Activated T-helper 1 cell treated with anti-CD3 and anti-CD28 coated beads, Interleukin-2, amount 50 U/mL, for 16 hours (primary cell): ENCODE measurements around the gene EPHA8.

Experiments used
- DNase-seq, 2 donors: peaks; one replicate each; pipeline ENCODE4 v3.0.0-alpha.2; 2020; ENCODE audit warnings: low read depth in 1 of 2, low spot score in 1 of 2

EPHA8 gene

DNA sequence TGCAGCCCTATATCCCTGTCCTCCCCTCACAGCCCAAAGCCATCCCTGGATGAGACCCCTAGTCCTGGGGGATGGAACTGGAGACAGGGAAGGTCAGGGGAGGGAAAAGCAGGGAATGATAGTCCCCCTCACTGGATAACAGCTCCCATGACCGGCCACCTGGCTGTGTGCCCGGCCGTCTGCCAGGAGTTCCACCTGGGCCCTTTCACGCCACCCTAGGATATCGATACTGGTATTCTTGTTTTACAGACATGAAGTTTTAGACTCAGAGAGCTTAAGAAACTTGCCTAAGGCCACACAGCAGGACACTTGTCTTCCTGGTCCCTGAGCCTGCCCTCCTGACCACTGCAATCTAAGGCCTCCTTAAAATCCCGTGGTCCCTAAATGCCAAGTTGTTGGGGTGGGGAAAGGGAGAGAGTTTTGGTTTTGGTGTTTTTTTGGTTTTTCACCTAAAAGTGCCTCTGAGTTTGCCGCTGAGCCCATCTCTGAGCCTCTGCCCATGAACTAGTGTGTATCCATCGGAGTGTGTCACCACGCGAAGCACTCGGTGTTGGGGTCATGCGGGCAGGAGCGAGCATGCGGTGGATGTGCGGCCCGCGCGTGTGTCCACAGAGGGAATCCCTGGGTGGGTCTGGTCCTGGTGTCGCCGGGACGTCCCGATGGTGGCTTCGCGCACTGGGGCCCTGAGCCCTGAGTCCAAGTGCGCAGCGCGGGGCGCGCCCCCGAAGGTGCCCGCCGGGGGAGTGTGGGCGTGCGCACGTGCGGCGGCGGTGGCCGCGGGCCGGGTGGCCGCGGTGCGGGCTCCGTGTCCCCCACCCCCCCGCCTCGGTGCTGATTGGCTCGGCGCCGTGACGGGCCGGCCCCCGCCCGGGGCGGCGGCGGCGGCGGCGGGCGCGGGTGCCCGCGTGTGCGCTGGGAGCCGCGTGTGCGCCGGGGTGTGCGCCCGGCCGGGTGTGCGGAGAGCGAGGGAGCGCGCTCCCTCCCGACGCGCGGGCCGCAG lies at the start of gene EPHA8:
EPHA8 (plus strand) TSS at position 906 of the 1,000 bp plus-strand sequence. CDS start 147 bp downstream, outside the sequence.
- no peak for DNase-seq

DNA sequence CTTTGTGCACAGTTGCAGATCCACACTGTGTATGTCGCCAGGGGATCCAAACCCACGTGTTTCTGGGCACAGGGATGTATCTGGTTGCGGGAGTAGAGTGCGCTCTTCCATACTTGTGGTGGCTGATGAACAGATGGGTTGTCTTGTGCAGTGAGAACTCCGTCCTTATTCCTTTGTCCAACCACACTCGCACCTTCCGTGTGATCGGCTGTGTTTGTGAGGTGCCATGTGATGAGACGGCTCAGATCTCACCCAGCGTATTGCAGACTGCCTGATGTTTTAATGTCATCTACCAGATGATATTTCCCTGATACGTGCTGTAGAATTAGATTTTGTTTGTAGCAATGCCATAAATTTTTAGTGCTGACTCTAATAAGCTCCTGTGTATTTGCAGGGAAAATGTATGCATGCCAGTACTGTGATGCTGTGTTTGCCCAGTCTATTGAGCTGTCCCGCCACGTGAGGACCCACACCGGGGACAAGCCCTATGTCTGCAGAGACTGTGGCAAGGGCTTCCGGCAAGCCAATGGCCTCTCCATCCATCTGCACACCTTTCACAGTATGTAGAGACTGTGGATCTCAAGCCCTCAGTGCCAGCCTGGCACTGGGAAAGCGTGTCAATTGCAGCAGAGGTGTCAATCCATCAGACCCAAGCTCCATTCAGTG lies 46.2 kb upstream of the EPHA8 start:
- DNase-seq, result no peak

DNA sequence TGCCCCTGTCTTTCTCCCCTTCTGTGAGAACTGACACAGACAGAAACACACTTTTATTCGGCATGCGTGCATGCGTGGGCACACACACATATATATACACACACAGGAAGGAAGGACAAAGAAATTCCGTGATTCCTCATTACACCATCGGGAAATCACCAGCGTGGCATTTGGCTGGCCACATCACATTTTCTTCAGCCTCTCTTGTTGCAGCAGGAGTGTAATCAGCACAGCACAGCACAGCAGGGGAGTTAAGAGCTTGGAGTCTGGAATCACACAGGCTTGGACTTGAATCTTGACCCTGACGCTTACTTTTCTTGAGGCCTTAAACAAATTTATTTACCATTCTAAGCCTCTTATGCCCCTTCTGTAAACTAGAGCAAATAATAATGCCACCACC lies 45.3 kb upstream of the EPHA8 start:
- no peak for DNase-seq

DNA sequence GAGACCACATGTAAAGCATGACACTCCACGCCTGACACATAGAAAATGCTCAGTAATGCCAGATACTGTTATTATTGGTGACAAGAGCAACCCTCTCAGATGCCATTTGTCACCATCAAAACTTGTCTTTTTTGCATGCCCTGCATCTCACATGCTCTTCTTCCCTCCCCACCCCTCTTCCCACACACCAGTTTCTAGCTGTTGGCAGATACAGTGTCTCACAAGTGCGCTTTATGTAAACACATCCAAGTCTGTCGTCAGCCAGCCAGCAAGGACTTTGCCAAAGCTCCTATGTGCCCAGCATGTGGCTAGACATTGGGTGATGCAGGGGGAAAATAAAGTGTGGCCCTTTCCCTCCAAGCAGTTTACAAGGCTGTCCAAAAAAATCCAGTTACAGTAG lies 44.9 kb upstream of the EPHA8 start:
- no peak for DNase-seq

DNA sequence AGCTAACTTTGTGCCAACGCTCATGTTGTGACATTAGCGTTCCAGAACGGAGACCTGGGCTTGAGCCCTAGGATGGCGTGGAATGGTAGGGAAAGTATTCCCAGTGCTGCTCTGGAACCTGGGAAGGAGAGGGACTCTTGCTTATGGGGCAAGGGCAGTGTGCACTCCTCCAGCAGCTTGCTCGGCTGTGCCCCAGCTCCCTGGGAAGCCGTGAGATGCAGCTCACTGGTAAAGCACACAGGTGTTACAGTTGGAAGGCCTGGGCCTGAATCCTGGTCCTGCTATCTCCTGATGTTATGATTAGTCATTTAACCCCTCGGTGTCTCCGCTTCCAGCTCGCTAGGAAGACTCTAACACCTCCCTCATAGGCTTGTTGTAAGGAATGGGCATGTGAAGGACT lies 42.4 kb upstream of the EPHA8 start:
- DNase-seq, result no peak

DNA sequence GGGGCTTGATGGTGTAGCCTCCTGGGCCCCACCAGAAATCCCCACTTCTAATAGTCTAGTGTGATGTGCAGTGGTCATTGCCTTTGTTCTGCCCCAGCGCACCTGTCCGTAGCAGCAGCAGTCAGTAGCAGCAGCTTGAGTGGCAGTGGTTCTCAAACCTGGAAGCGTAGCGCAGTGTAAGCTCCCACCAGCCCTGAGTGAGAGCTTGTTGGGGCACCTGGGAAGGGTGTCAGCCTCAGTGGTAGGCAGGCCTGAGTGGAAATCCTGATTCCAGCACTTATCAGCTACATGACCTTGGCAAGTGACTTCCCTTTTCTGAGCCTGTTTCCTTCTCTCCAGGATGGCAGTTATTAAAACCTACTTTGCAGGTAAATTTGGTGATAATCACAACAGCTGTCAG lies 41.6 kb upstream of the EPHA8 start:
- no peak for DNase-seq

DNA sequence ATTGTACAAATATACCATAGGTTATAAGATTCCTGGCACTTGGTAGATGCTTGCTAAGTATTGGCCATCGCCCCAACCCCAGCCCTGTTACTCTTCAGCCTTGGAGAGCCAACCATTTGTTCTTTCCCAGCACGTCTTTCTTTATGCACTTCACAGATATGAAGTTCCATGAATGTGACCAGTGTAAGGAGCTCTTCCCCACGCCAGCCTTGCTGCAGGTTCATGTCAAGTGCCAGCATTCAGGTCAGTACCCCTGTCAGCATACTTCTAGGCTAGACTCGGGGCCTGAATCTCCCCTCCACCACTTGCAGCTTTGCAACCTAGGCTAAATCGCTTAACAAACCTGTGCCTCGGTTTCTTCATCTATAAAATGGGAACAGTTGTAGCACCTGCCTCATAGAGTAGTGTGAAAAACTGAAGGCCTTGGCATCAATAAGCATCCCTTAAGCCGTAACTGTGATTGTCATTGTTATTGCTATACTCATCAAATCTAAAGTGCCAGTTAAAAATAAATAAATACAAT lies 41.0 kb upstream of the EPHA8 start:
- no peak for DNase-seq

DNA sequence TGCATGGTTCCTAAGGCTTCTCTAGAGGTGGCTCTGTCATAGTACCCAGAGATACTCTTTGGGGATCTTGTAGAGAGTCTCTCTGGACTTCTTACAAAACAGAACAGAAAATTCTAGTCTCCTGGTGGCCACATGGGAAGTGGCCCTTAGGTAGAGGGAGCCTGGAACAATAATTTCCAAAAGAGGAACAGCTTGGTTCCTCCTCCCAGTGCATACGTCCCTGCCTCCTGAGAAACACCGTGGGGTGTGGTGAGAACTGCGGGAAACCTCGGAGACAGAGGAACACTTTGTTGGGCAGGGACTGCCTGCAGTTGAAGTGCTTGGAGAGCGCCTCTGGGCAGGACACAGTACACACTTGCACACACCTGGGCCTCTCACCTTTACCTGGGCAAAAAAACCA lies 38.8 kb upstream of the EPHA8 start:
- DNase-seq, result no peak

DNA sequence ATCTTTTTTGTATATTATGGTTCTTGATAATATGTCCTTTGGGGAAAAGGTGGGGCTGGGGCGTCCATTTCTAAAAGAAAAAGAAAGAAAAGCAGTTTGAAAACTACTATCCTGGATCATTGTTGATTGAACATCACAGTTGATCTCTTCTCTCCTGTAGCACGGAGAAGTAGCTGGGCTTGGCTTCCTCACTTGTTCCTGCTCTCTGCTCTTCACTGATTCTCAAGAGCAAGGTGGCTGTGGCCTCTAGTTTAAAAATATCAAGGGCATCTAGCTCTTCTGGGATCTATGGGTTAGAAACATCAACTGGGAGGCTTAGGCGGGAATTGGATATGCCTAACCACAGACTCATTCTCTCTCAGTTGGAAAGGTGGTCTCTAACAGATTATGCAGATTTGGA lies 38.1 kb upstream of the EPHA8 start:
- no peak for DNase-seq

DNA sequence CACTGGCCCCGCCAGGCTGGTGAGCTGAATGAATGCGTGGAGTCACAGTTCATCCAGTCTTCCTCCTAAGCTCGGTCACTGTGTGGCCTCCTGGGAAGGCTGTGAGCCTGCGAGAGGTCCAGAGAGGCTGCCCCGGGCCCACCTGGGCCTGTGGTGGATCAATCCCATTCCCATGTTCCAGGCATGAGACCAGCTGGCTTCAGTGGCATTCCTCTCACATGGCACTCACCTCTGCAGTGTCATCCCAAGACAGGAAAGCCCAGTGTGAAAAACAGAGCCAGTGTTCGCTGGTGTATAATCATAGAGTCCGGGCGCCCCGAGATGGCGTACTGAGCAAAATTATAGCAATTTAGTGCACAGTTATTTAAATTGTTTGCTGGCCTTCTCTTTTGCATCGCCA lies 37.6 kb upstream of the EPHA8 start:
- DNase-seq, result no peak

DNA sequence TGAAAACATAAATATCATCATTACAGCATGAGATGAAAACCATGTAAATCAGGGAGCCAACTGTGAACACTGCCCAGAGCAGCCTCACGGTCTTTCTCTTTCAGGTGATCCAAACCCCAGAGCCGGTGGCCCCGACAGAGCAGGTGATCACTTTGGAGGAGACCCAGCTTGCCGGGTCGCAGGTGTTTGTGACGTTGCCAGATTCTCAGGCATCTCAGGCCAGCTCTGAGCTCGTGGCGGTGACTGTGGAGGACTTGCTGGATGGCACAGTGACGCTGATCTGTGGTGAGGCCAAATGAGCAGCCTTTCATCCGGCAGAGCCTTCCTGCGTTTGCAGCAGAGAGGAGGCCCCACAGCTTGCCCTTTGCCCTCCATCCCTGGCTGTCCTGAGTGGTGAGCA lies 37.2 kb upstream of the EPHA8 start:
- no peak for DNase-seq

DNA sequence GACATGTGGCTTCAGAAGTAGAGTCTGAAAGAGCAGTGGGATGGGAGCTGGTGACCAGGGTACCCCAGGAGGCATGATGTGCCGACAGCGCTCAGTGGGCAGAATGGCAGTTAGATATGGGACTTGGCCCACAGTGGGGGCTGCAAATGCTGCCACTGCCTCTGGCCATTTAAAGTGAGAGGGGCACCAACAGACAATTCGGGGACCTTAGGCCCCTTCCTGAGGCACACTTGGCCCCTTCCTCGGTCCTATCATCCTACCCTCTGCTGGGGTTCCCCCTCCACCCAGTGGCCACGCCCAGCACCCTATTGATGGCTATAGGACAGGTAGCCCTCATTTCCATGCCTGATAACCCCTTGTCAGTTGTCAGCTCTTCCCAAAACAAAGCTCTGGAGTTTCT lies 36.6 kb upstream of the EPHA8 start:
- DNase-seq, result no peak

DNA sequence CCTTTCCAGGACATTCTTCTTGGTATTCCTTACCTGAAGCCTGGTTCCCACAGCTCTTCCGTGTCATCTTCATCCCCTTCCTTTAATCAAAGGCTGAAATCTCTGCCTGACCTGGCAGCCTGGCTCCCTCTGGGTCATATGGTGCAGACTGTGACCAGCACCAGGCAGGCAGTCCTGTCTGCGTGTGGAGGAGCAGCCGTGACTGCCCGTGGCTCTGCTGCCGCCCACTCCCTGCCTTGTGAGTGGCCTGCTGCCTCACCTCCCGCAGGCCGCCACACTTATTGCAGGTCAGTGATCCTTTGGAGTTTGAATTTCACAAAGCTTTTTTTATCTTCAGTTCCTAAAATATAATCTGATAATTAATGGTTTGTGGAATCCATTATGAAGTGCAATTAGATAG lies 36.2 kb upstream of the EPHA8 start:
- no peak for DNase-seq

DNA sequence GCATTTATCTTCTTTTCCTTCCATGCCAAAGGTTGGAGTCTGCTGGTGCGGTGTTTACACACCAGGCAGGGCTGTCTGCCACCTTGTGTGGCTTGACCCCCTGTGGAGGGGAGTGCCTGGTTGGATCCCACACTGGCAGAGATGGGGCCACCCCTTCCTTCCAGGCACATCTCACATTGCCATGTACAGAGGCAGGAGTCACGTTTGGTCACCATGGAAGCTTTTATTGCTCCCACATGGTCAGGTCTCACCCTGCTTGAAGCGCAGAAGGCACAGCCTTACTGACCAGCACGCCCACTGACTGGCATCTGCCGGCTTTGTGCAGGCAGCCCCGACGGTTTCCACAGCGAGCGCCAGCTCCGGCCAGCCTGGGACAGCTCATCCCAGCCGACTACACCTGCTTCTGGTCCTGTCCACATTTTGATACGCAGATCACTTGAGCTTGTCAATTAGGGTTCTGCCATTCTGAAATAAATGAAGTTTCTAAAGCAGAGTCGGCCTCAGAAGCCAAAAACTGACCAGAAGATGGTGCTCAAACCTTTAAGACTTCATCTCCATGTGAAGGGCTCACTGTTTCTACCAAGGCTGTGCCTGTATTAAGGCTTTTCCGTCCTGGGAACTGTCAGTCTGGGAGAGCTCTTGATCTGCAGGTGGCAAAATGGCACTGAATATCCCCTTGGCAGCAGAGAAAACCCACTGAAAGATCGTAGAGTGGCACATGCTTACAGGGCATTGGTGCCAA lies 35.6 kb upstream of the EPHA8 start:
- DNase-seq, result no peak

DNA sequence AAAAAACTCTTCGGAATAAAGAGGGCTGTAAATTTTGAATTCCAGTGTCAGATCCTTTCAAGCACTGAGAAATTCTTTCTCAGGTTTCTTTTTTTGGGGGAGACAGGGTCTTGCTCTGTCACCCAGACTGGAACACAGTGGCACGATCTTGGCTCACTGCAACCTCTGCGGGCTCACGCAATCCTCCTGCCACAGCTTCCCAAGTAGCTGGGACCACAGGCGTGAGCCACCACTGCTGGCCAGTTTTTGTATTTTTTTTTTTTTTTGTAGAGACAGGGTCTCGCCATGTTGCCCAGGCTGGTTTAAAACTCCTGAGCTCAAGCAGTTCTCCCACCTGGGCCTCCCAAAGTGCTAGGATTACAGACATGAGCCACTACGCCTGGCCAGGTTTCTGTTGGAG lies 34.8 kb upstream of the EPHA8 start:
- DNase-seq, result no peak

DNA sequence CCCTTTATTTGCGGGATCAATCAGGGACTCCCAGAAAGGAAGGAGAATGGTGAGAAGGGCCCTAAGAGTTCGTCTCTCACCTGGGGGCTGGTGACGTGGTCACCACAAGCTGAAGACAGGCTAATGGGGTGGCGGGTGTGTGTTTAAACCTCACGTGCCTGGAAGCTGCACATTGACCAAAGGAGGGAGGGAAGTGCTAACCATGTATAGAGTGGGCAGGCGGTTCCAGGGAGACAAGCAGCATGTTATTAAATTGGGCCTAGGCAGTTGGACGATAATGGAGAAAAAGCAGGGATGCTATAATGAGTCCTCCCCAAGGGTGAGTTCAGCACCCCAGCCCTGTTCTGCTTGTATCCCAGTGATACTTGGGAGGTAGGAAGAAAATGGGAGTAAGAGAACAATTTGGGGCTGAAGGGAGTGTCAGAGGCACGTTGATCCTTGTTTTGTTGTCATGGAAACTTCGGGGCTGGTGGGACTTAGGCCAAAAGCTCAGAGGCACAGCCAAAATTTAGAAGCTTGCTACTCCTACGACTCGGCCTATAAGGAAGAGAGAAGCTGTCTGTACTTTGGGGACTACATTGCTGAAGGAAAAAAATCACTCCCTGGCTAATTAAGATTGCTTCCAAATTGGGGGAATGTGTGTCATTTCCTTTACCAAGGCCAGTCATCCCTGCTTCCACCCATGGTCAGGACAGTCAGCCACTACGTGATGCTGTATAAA lies 33.2 kb upstream of the EPHA8 start:
- no peak for DNase-seq

DNA sequence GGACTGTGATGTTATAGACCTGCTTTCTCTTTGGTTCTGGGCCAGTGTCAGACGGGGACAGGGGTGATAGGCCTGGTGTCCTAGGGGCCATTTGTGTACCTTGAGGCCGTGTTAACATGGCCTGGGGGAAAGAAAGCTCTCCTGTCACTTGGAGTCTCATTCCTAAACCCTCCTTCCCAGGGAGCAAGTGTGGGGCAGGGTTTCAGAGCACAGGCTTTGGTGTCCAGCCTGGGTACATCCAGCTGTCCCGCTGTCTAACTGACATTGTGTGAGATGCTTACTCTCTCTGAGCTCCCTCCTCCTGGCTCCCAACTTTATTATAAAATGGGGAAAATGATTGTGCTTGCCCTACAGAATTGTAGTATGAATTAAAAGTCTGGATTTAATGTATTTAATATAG lies 32.6 kb upstream of the EPHA8 start:
- DNase-seq, result no peak

DNA sequence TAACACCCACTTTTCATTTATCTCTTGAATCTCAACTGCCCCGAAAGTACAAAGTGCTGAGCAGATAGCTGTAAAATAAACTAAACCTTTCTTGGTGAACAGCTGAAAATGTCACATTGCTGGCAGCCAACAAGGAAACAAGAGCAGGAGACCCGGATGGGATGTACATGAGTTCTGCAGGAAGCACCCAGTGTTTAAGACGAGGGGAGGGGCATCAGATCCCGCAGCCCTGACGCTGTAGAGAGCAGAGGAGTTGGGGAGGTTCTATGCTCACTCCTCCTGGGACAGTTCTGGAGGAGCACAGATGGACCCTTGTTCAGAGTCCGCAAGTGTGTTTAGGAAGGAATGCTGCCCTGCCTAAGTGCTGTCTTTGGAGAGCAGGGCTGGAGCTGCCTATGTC lies 32.0 kb upstream of the EPHA8 start:
- no peak for DNase-seq

DNA sequence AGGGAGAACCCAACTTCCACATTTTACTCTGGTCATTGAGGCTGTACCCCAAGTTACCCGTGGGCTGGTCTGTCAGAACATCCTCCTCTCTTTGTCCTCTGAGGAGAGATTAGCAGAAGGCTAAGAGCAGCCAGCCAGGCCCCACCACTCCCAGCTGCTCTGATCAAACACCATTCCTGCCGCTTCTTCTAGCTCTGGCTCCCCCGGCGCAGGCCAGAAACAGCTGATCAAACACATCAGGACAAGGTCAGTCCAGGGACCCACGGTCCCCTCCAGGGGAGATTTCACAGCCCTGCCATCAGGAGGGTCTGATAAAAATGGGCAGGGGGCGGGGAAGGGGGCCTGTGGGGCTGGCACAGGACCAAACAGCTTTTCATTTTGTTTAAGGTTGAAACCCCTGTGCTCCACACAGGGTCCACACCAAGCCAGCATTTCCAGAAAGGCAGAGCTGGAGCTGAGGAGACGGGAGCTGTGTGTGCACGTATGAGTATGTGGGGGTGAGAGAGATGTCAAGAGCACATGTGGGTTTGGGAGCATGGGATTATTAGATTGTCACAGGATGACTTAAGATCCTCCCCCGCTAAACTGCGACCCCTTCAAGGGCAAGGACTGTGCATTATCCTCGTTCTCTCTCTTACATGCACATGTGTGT lies 29.9 kb upstream of the EPHA8 start:
- DNase-seq, result no peak

DNA sequence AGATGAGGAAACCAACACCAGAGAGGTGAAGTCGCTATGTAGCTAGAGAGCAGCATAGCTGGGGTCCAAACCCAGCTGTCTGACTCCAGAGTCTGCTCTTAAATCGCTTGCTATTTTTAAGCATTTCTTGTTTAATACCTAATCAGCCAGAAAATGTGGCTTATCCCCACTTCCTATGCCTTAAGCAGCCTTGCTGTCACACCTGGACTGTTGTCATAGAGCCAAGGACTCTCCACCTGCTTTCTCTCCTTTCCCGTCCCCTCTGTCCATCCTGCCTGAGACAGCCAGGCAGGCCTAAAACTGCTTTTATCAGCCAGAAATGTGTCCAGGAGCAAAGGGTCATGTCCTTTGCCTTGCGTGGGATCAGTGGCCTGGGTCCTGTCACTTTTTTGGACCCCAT lies 28.3 kb upstream of the EPHA8 start:
- no peak for DNase-seq
